ENCODE measurements around the gene GRIK4. TPM values are rescaled to one million over a fixed set of nuclear protein-coding genes. Genes with fewer than 3 reads are reported as not detected.

GRIK4 gene
- total RNA-seq, 1 donor from 2014 or later, result 0.36 TPM

- DNase-seq (ENCODE audit: low spot score), result no peak
- Histone ChIP-seq H3K36me3 (no peaks in the 10 kb centered on the region), H3K9me3 (ENCODE audit: low read depth) (no peaks in the 10 kb centered on the region), H3K9ac (no peak overlapping the region), H3K4me1 (no peaks in the 10 kb centered on the region), H2AFZ (replicated peaks) (no peak overlapping the region), H3K79me2 (ENCODE audit: low read depth) (no peaks in the 10 kb centered on the region), H3K27ac (no peak overlapping the region), H3K4me2 (no peak overlapping the region), H3F3A (ENCODE audit: low read depth) (peaks cover under 1% of the 10 kb centered on the region), H3K4me3 (no peak overlapping the region), H3K27me3 (no peaks in the 10 kb centered on the region), H4K20me1 (ENCODE audit: low read depth) (no peaks in the 10 kb centered on the region)
- TF ChIP-seq CTCF (IDR thresholded peaks at IDR 0.05) (no peak), EZH2phosphoT487 (IDR thresholded peaks at IDR 0.05) (no peak), EZH2 (IDR thresholded peaks at IDR 0.05) (no peak)
- H3K4me3 Mint-ChIP-seq, result no peak overlapping the region
- peaks cover 14% of the 10 kb centered on the region for H3K27me3 Mint-ChIP-seq (ENCODE audit: insufficient read depth, low read depth)
- no peaks in the 10 kb centered on the region for H3K9me3 Mint-ChIP-seq
- no peaks in the 10 kb centered on the region for H3K36me3 Mint-ChIP-seq
- H3K4me1 Mint-ChIP-seq, result peaks cover 32% of the 10 kb centered on the region
- no peak overlapping the region for H3K27ac Mint-ChIP-seq
Observed at GRCh38 chr11:120923866-120924508, 412.4 kb downstream of the GRIK4 start.

GRCh38 chr11:120925944-120926343, 414.4 kb downstream of the GRIK4 start:
- Mint-ChIP-seq H3K4me3 (no peak overlapping the region), H3K27ac (no peak overlapping the region), H3K4me1 (peaks cover 30% of the 10 kb centered on the region), H3K9me3 (no peaks in the 10 kb centered on the region), H3K36me3 (no peaks in the 10 kb centered on the region), H3K27me3 (ENCODE audit: insufficient read depth, low read depth) (peaks cover 15% of the 10 kb centered on the region)
- Histone ChIP-seq H3K27ac (no peak overlapping the region), H3F3A (ENCODE audit: low read depth) (peaks cover 5% of the 10 kb centered on the region), H3K4me1 (no peaks in the 10 kb centered on the region), H3K36me3 (no peaks in the 10 kb centered on the region), H4K20me1 (ENCODE audit: low read depth) (no peaks in the 10 kb centered on the region), H2AFZ (replicated peaks) (no peak overlapping the region), H3K4me3 (no peak overlapping the region), H3K9me3 (ENCODE audit: low read depth) (no peaks in the 10 kb centered on the region), H3K27me3 (no peaks in the 10 kb centered on the region), H3K9ac (no peak overlapping the region), H3K4me2 (no peak overlapping the region), H3K79me2 (ENCODE audit: low read depth) (no peaks in the 10 kb centered on the region)
- no peak for TF ChIP-seq EZH2phosphoT487 (IDR thresholded peaks at IDR 0.05)
- TF ChIP-seq CTCF (IDR thresholded peaks at IDR 0.05), result no peak
- TF ChIP-seq EZH2 (IDR thresholded peaks at IDR 0.05), result no peak
- no peak for DNase-seq (ENCODE audit: low spot score)

GRCh38 chr11:120928627-120929026, 417.1 kb downstream of the GRIK4 start:
- Mint-ChIP-seq H3K36me3 (no peaks in the 10 kb centered on the region), H3K27me3 (ENCODE audit: insufficient read depth, low read depth) (peaks cover 19% of the 10 kb centered on the region), H3K4me1 (peaks cover 36% of the 10 kb centered on the region), H3K27ac (peak overlapping the region; percentile 74), H3K9me3 (no peaks in the 10 kb centered on the region), H3K4me3 (no peak overlapping the region)
- Histone ChIP-seq H3F3A (ENCODE audit: low read depth) (peaks cover 14% of the 10 kb centered on the region), H3K4me2 (no peak overlapping the region), H3K27ac (no peak overlapping the region), H3K9ac (no peak overlapping the region), H3K27me3 (no peaks in the 10 kb centered on the region), H4K20me1 (ENCODE audit: low read depth) (no peaks in the 10 kb centered on the region), H3K9me3 (ENCODE audit: low read depth) (no peaks in the 10 kb centered on the region), H2AFZ (replicated peaks) (no peak overlapping the region), H3K79me2 (ENCODE audit: low read depth) (no peaks in the 10 kb centered on the region), H3K4me1 (peaks cover 7% of the 10 kb centered on the region), H3K4me3 (no peak overlapping the region), H3K36me3 (no peaks in the 10 kb centered on the region)
- no peak for DNase-seq (ENCODE audit: low spot score)
- no peak for TF ChIP-seq EZH2 (IDR thresholded peaks at IDR 0.05)
- no peak for TF ChIP-seq EZH2phosphoT487 (IDR thresholded peaks at IDR 0.05)
- TF ChIP-seq CTCF (IDR thresholded peaks at IDR 0.05), result no peak
